HCEC 1CT (cell line): ENCODE measurements around the gene ASXL1.

Experiments
- DNase-seq: peaks from one replicate; pipeline ENCODE4 v3.0.0-alpha.2; 2017

ASXL1 gene

GRCh38 chr20:32442630-32443373 is 84.7 kb downstream of the ASXL1 start:
- no peak for DNase-seq

GRCh38 chr20:32443386-32443974 is 85.3 kb downstream of the ASXL1 start:
- DNase-seq, result no peak

GRCh38 chr20:32444474-32445220 is 86.5 kb downstream of the ASXL1 start:
- no peak for DNase-seq

- no peak for DNase-seq
These were observed 87.6 kb downstream of the ASXL1 start for GRCh38 chr20:32445539-32446273.

- DNase-seq, result no peak
These were observed 88.4 kb downstream of the ASXL1 start for GRCh38 chr20:32446301-32447100.

DNA sequence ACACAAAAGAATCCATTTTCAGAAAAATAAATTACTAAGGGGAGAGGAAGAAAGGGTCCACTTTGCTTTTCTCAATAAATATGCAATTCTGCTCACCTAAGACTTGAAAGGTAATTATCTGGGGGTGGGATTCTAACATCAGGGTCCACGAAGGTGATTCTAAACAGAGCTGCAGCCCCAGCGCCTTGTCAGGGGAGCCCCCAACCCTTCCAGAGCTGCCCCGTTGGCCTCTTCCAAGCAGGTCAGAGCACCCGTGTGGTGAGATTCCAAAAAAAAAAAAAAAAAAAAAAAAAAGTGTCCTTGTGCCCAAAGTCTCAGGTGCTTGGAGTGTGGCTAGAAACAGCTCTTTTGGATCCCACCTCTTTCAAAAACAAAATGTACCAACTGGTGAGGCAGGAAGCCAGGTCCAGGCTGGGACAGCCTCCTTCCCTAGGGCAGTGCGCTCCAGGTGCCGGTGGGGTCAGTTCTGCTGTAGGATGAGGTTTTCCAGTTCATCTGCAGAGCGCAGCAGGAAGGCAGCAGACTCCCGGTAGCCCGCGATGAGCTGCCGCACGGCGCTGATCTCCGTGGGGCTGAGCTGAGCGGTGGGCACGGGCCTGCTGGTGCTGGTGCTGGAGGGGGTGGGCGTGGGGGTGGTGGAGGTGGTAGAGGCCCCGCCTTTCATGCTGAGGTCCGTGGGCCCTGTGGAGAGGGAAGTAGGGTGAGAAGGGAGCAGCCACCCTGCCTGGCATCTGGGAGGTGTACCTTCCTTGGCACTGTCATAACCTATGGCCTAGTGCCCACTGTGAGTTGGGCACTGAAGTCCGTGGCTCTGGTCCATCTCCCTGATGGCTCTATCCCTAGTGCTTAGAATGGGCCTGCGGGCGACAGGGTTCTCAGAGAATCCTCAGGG is 89.3 kb downstream of the ASXL1 start:
- no peak for DNase-seq

DNA sequence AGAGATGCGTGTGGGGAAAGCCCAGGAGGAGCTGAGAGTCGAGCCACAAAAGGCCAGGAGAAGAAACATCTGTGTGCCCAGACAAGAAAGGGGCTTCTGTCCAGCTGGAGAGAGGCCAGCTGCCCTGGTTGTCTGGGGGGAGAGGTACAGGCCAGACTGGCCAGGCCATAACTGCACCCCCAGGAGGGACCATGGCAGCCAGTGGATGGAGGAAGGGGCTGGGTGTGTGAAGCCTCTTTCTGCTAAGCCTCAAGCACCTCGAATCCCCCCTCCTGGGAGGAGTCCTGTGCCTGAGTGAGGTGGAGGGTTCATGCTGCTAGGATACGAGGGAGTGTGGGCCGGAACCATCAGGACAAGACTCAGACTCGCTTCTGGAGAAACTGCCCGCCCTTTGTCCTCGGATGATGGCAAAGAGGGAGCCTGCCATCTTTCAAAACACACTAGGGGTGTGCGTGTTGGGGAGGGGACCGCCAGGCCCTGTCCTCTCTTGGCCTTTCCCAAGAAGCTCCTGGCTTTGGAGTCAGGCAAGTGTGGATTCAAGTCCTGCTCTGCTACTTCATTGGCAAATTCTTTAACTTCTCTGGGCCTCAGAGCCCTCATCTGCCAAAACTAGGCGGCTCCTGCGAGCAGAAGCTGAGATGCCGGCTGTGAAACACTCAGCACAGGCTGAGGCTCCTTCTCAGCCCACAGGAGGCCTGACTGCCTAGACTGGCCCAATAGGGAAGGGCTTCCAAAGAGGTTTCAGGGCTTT is 90.3 kb downstream of the ASXL1 start:
- DNase-seq, result no peak

GRCh38 chr20:32449057-32449889 is 91.1 kb downstream of the ASXL1 start:
- DNase-seq, result no peak

DNA sequence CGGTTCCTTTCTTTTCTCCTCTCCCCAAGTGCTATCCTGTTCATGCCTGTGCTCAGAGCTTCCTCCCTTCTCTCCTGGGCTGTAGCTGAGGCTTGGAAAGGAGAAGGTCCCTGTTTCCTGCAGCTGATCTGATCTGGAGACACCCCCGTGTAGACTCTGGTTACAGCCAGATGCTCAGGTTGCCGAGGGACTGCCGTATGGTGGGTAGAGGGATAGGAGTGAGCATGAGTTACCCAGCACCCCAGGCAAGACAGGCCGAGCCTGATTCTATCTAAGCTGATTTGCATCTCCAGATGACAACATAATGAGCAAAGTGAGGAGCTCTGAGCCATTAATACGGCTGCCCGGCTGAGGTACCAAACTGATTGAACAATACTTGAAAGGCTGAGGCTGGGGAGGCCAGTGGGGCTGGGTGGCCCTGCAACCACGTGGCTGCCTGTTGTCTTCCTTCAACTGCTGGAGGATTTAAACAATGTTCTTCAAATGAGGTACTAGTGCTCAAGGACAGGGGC is 91.8 kb downstream of the ASXL1 start:
- DNase-seq, result no peak

DNA sequence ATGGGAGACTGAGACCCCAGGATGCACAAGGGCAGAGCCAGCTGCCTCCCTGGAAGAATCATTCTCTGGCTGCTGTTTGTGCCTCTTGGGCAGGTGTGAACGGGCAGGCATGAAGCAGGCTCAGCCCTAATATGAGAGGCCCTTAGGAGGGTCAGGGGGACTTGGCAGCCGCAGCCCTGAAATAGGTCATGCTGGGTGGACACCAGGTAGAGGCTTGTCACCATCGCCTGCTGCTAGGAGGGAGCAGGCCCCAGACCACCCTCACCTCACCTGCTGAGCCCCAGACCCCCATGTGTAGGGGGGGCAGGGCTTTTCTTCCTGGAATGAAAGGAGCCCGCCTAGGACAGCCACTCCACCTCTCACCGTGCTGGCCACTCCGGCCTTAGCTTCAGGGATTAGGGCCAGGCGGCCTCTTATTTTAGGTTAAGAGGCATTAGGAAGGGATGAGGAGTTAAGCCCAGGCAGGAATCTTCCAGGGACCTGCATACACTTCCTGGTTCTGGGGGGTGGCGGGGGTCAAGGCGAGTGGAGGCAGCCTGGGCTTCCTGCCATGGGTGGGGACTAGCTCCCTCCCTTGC is 92.4 kb downstream of the ASXL1 start:
- DNase-seq, result no peak

DNA sequence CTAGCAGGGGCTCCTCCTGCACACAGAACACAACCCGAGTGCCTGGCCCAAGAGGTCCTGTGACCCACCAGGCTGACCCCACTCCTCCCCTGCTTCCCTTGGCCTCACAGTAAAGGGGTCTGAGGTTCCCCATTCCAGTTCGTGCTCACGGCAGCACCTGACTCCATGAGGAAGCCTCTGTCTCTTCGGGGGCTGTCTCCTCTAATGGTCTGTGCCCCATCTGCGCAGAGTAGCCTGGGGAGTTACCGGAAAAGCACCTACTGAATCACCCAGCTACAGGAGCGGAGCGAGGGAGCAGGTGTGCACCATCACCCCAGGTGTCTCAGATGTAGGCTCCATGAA is 93.2 kb downstream of the ASXL1 start:
- no peak for DNase-seq

DNA sequence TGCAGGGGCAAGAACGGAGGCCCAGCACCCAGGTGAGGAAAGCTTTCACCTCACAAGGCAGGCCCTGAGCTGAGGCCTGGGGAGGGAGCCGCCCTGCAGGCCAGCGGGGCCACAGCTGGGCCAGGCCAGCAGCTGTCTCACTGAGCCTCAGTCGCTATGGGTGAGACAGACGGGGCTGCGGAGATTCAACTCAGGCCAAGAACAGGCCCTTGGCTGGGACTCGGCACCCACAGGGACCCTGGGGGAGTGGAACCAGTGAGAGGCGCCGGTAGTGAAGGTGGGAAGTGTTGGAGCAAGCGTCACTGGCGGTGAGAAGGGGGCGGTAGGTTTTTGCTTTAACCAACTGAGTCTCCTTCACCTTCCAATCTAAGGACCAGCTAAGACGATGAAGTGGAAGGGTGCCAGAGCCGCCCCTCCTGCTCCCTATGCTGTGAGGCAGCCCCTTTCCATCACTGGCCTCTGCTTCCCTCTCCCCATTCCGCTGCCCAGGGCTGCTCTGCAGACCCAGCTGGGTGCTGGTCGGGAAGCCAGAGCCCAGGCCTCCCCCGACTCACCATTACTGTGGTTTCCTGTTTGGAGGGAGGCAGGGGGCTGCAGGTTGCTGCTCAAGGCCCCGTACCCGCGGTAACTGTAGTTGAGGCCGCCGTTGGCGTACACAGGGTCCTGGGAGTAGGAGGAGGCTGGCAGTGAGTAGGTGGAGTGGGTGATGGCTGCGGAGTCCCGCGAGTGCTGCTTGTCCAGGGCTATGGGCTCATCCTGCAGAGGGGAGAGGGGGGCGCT is 93.7 kb downstream of the ASXL1 start:
- no peak for DNase-seq

DNA sequence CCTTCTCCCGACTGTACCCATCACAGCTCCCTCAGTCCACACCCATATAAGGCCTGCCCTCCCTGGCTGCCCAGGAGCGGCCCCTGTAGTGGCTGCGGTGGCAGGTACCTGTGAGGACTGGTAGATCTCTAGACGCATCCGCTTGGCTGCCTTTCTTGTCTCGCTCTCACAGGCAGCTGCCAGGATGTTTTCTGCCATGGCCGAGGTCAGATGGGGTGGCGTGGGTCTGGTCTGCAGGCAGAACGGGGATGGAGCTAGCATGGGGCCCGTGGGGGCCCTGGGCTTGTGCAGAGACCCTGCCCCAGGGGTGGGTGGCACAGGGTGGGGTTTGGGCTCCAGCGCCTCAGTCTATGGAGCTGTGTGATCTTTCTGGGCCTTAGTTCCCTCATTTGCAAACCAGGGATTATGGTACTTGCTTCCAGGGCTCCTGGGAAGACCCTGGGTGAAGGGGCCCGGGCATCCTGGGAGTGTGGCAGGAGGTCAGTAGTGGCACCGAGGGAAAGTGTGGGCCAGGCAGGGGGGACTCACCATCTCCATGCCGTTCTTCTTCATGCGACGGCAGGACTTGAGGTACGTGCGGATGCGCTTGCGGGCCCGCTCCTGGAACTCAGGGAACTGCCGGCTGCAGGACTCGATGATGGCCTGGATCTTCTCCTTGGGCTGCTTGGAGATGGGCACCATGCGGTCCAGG is 94.8 kb downstream of the ASXL1 start:
- DNase-seq, result no peak

DNA sequence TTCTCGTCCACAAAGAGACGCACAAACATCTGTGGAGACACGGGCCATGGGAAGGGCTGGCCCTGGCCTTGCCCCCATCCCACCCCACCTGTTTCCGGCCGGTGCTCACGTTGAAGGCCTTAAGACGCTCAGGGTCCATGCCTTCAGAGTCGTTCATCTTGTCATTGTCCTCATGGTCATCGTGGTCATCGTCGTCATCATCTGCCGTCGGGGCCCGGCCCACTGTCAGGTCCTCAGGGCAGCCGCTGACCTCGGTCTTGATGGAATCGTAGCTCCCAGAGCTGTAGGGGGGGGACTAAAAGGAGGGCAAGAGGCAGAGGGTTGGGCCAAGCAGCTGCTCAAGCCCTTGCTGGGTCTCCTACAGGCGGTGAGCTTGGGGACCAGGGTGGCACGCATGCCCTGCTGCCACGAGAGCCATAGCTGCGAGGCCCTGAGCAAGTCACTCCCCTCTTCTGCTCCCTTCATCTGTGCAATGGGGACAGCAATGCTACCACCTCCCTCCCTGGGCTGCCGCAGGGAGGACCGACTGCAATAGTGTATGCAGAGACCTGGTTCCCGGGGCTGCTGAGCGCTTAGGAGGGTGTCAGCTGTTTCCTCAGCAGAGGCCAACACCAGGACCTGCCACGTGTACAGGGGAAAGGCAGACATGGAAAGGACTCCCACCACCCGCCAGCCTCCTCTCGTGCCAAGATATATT is 95.5 kb downstream of the ASXL1 start:
- DNase-seq, result no peak

DNA sequence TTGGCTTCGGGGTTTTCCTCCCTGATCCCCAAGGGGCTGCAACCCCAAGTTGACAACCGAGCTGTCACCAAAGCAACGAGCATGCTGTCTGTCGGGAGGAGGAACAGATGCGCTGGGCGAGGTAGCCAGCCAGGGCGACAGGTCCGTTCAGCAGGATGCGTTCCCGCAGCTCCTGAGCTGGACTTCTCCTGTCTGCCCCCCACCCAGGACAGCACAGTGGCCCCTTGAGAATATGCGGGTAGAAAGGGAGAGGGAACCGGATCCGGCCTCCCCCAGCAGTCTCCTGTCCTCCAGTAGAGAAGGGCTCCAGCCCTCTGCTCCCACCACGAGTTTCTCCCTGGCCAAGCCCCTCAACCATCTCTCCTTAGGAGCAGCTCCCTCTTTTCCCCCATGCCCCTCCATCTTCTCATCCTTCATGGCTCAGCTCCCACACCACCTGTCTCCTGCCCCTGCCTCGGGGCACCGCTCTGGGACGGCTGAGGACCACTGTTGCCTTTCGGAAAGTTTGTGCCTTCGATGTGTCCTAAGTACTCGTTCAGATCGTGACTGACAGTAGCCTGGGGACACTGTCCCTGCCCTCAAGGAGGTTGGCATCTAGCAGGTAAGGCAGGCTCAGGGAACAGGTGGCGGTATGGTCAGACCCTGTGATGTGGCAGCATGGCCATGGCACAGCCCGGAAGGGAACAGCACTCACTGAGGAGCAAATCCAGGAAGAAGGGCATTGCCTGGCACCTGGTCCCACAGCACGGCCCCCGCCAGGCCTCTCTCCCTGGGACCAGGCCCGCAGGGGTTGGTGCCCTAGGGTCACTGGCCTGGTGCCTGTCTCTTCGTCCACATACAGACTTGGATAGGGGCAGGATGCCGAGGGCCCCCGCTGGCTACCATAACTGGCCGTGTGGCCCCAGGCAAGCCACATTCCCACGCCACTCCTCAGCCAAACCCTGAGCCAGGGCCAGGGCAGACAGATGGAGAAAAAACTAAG is 96.3 kb downstream of the ASXL1 start:
- DNase-seq, result no peak
